H1 (cell line): ENCODE results near the gene RNF214. TPM values are rescaled to one million over a fixed set of nuclear protein-coding genes. Genes with fewer than 3 reads are reported as not detected.

Experiments used
- CTCF ChIA-PET: fragments of 300-600 bp; sonication (Branson Sonifier 250); formaldehyde crosslinking; loops from one replicate; lab custom pipeline; 2021; ENCODE audit not compliant: partially characterized antibody; lab: Charles Lee
- POLR2A ChIA-PET: fragments of 300-600 bp; sonication (Branson Sonifier 250); formaldehyde crosslinking; loops from one replicate; lab custom pipeline; 2021; ENCODE audit warnings: inconsistent platforms; ENCODE audit not compliant: partially characterized antibody; lab: Charles Lee
- DNase-seq, 2 experiments: peaks; one replicate each; pipeline versions ENCODE4 v3.0.0 to v3.0.0-alpha.2; 2010 to 2022; ENCODE audit warnings: low spot score in 2 of 2, low read depth in 1 of 2, mixed read lengths in 1 of 2
- FAIRE-seq: peaks from 2 replicates; lab custom pipeline; 2011; peaks lifted over from hg19 to GRCh38; lab: Jason Lieb, UNC
- H2AFZ ChIP-seq: 2 replicates; pipeline ENCODE4 v1.8.1; 2012; ENCODE audit warnings: low read length, inconsistent platforms
- H2AK5ac ChIP-seq: 2 replicates; pipeline ENCODE4 v1.6.1; 2013; ENCODE audit warnings: low read depth, low read length
- H2BK120ac ChIP-seq: replicated peaks from 2 replicates; pipeline ENCODE3; 2013; ENCODE audit warnings: low read depth, low read length, inconsistent platforms
- H2BK12ac ChIP-seq: 2 replicates; pipeline ENCODE4 v1.6.1; 2013; ENCODE audit warnings: low read depth, low read length
- H2BK15ac ChIP-seq: 2 replicates; pipeline ENCODE4 v1.6.1; 2013; ENCODE audit warnings: low read length
- H2BK20ac ChIP-seq: 2 replicates; pipeline ENCODE4 v1.6.1; 2013; ENCODE audit warnings: low read length
- H2BK5ac ChIP-seq: 2 replicates; pipeline ENCODE4 v1.6.1; 2013; ENCODE audit warnings: low read depth, low read length
- H3K14ac ChIP-seq: 2 replicates; pipeline ENCODE4 v1.6.1; 2013; ENCODE audit warnings: inconsistent platforms; ENCODE audit not compliant: insufficient read length
- H3K18ac ChIP-seq: 2 replicates; pipeline ENCODE4 v1.6.1; 2013; ENCODE audit warnings: low read length; ENCODE audit errors: extremely low read depth
- H3K23ac ChIP-seq: 2 replicates; pipeline ENCODE4 v1.6.1; 2013; ENCODE audit warnings: inconsistent platforms; ENCODE audit not compliant: insufficient read length
- H3K23me2 ChIP-seq: 2 replicates; pipeline ENCODE4 v1.6.1; 2013; ENCODE audit warnings: low read depth, low read length
- H3K27ac ChIP-seq: 2 replicates; pipeline ENCODE4 v1.6.1; 2011; ENCODE audit warnings: low read depth, low read length, inconsistent platforms
- H3K27me3 ChIP-seq, 4 experiments: replicated peaks in 1 of 4; 1 replicate in 1 of 4; 2 replicates in 3 of 4; pipeline versions ENCODE4 v1.6.1 to v1.8.1; 2011 to 2013; ENCODE audit warnings: low read length in 3 of 4, mild to moderate bottlenecking in 3 of 4, inconsistent platforms in 2 of 4, mixed read lengths in 2 of 4, moderate library complexity in 1 of 4; ENCODE audit not compliant: control insufficient read depth in 3 of 4, insufficient read depth in 3 of 4; ENCODE audit errors: extremely low read depth in 1 of 4
- H3K36me3 ChIP-seq, 4 experiments: 2 replicates each; pipeline versions ENCODE4 v1.6.1 to v1.8.1; 2011 to 2013; ENCODE audit warnings: mild to moderate bottlenecking in 4 of 4, low read length in 3 of 4, moderate library complexity in 2 of 4, control low read depth in 1 of 4, inconsistent platforms in 1 of 4; ENCODE audit not compliant: insufficient read depth in 4 of 4, control insufficient read depth in 2 of 4
- H3K4ac ChIP-seq: replicated peaks from 2 replicates; pipeline ENCODE3; 2013; ENCODE audit warnings: low read length, low read depth, mixed read lengths, inconsistent platforms; ENCODE audit not compliant: insufficient read length
- H3K4me1 ChIP-seq, 4 experiments: replicated peaks in 1 of 4; 1 replicate in 1 of 4; 2 replicates in 3 of 4; pipeline versions ENCODE4 v1.6.1 to v1.8.1; 2011 to 2013; ENCODE audit warnings: low read length in 3 of 4, inconsistent platforms in 2 of 4, mixed read lengths in 1 of 4; ENCODE audit not compliant: insufficient read depth in 4 of 4, control insufficient read depth in 3 of 4
- H3K4me2 ChIP-seq, 2 experiments: 2 replicates each; pipeline versions ENCODE4 v1.6.1 to v1.8.1; 2011 to 2013; ENCODE audit warnings: low read depth in 2 of 2, low read length in 2 of 2, control low read depth in 1 of 2, inconsistent platforms in 1 of 2, mild to moderate bottlenecking in 1 of 2; ENCODE audit not compliant: insufficient read depth in 1 of 2
- H3K4me3 ChIP-seq, 4 experiments: fragments of 200-600, 300-600 bp in 1 of 4; sonication (generic), shearing (Covaris generic), sonication (Bioruptor Twin) in 1 of 4; 2 replicates each; pipeline versions ENCODE4 v1.5.1 to v1.8.1; 2011 to 2016; ENCODE audit warnings: low read length in 4 of 4, low read depth in 3 of 4, control low read depth in 2 of 4, inconsistent platforms in 2 of 4, mild to moderate bottlenecking in 2 of 4, mixed read lengths in 1 of 4, moderate library complexity in 1 of 4; ENCODE audit not compliant: insufficient read depth in 2 of 4; ENCODE audit errors: extremely low read depth in 1 of 4
- H3K56ac ChIP-seq: replicated peaks from 2 replicates; pipeline ENCODE3; 2013; ENCODE audit warnings: low read depth, mild to moderate bottlenecking, mixed read lengths, low read length, inconsistent platforms; ENCODE audit not compliant: insufficient read length
- H3K79me1 ChIP-seq: 2 replicates; pipeline ENCODE4 v1.6.1; 2013; ENCODE audit warnings: low read depth, low read length, control low read depth
- H3K79me2 ChIP-seq, 2 experiments: 2 replicates each; pipeline versions ENCODE4 v1.6.1 to v1.8.1; 2012 to 2013; ENCODE audit warnings: low read length in 2 of 2, mild to moderate bottlenecking in 2 of 2, inconsistent platforms in 1 of 2; ENCODE audit not compliant: insufficient read depth in 2 of 2, control insufficient read depth in 1 of 2
- H3K9ac ChIP-seq, 4 experiments: replicated peaks in 1 of 4; 1 replicate in 1 of 4; 2 replicates in 3 of 4; pipeline versions ENCODE4 v1.6.1 to v1.8.1; 2011 to 2013; ENCODE audit warnings: low read depth in 3 of 4, low read length in 3 of 4, control low read depth in 2 of 4, mild to moderate bottlenecking in 2 of 4, moderate library complexity in 2 of 4, inconsistent platforms in 1 of 4; ENCODE audit errors: extremely low read depth in 1 of 4
- H3K9me3 ChIP-seq, 2 experiments: 2 replicates each; pipeline versions ENCODE4 v1.6.1 to v1.8.1; 2012 to 2013; ENCODE audit warnings: mild to moderate bottlenecking in 2 of 2, moderate library complexity in 2 of 2, control low read depth in 1 of 2, inconsistent platforms in 1 of 2, low read depth in 1 of 2, low read length in 1 of 2, mixed read lengths in 1 of 2; ENCODE audit not compliant: insufficient read depth in 2 of 2
- H4K20me1 ChIP-seq, 2 experiments: replicated peaks in 1 of 2; 2 replicates each; pipeline versions ENCODE3 to v1.8.1; 2011 to 2013; ENCODE audit warnings: inconsistent platforms in 2 of 2, low read length in 2 of 2, mild to moderate bottlenecking in 1 of 2; ENCODE audit not compliant: insufficient read depth in 2 of 2, control insufficient read depth in 1 of 2
- H4K5ac ChIP-seq: 2 replicates; pipeline ENCODE4 v1.6.1; 2013; ENCODE audit warnings: low read length, low read depth, mixed read lengths, inconsistent platforms; ENCODE audit not compliant: insufficient read length
- H4K8ac ChIP-seq: 2 replicates; pipeline ENCODE4 v1.8.0; 2013; ENCODE audit warnings: mild to moderate bottlenecking, moderate library complexity, low read length, inconsistent platforms; ENCODE audit not compliant: insufficient read depth; ENCODE audit errors: extremely low read depth
- H4K91ac ChIP-seq: replicated peaks from 2 replicates; pipeline ENCODE3; 2013; ENCODE audit warnings: low read length, mixed read lengths, inconsistent platforms; ENCODE audit not compliant: insufficient read length
- ASH2L ChIP-seq: fragments of 200-600, 300-600 bp; sonication (generic); IDR thresholded peaks from one replicate; pipeline ENCODE4 v1.7.1; 2017; ENCODE audit warnings: low read length
- BACH1 ChIP-seq: IDR thresholded peaks from 2 replicates; pipeline ENCODE4 v1.6.1; 2012; ENCODE audit warnings: low read length, improper control_type of control experiment
- CREB1 ChIP-seq: IDR thresholded peaks from 2 replicates; pipeline ENCODE4 v1.6.1; 2012; ENCODE audit warnings: inconsistent platforms
- NRF1 ChIP-seq: IDR thresholded peaks from 2 replicates; pipeline ENCODE4 v1.6.1; 2011; ENCODE audit warnings: mild to moderate bottlenecking, low read depth, low read length, improper control_type of control experiment
- SP1 ChIP-seq: IDR thresholded peaks from 2 replicates; pipeline ENCODE4 v1.6.1; 2011; ENCODE audit warnings: low read depth, low read length
- WGBS, 2 experiments: shearing (Covaris generic) in 1 of 2; methylation state at CpG; one replicate each; pipeline versions ENCODE4 v1.1.6 to v1.1.7; 2013 to 2015; ENCODE audit warnings: low lambda C conversion rate in 2 of 2, mixed read lengths in 2 of 2, inconsistent platforms in 1 of 2, low coverage in 1 of 2, missing lambda C conversion rate in 1 of 2; ENCODE audit not compliant: insufficient replicate concordance in 2 of 2, insufficient coverage in 1 of 2, insufficient read length in 1 of 2; ENCODE audit errors: extremely low coverage in 1 of 2, missing lambda C conversion rate in 1 of 2; 5-methylcytosine and 5-hydroxymethylcytosine counted together
- polyA plus RNA-seq, 7 experiments: library from polyadenylated mRNA; depleted of rRNA in 3 of 7; stranded (reverse) in 5 of 7; unstranded in 2 of 7; fragments of >200 nt in 5 of 7; fragments of 200-250 nt in 2 of 7; gene quantifications; 1 replicate in 5 of 7; 2 replicates in 1 of 7; 4 replicates in 1 of 7; pipeline versions ENCODE4 v1.2.1 to v1.2.3, GENCODE V29; 2011 to 2013; ENCODE audit warnings: missing spikeins in 2 of 7, mixed read lengths in 2 of 7
- total RNA-seq: library from RNA; stranded (reverse); fragmentation: NEBNext Ultra II Directional; extraction: Animal tissue kit (Norgen Biotek cat#: 25700); gene quantifications from 2 replicates; pipeline ENCODE4 v1.2.1, GENCODE V29; 2021

The RNF214 gene
- total and polyA plus RNA-seq, 2 of the 8 experiments (the other 6 are each of a cell fraction or from before 2014, with no cell fraction given), result 34.9 to 35.6 TPM

GRCh38 chr11:117281159-117281558, 48.7 kb downstream of the RNF214 start:
- Histone ChIP-seq H4K5ac (no peak overlapping the region), H2BK15ac (no peak overlapping the region), H3K9me3 (no peaks in the 10 kb centered on the region), H3K4ac (no peak overlapping the region), H3K27me3 (no peaks in the 10 kb centered on the region), H4K91ac (no peak overlapping the region), H3K4me3 (no peak overlapping the region), H3K79me1 (no peaks in the 10 kb centered on the region), H2BK20ac (no peak overlapping the region), H3K4me1 (no peaks in the 10 kb centered on the region), H3K27ac (no peak overlapping the region), H3K79me2 (no peaks in the 10 kb centered on the region), H2BK5ac (no peak overlapping the region), H2AK5ac (no peak overlapping the region), H3K23me2 (no peaks in the 10 kb centered on the region), H2AFZ (no peak overlapping the region), H3K14ac (no peak overlapping the region), H3K23ac (no peak overlapping the region), H3K9ac (no peak overlapping the region), H3K36me3 (peaks cover 18 to 49% (median 27%) of the 10 kb centered on the region in 4 experiments), H4K8ac (no peak overlapping the region), H2BK12ac (no peak overlapping the region), H3K4me2 (no peak overlapping the region), H3K56ac (no peak overlapping the region), H4K20me1 (no peaks in the 10 kb centered on the region), H3K18ac (no peak overlapping the region), H2BK120ac (no peak overlapping the region)
- DNase-seq (no peak), FAIRE-seq (no peak)
- ChIA-PET POLR2A (no interaction called here), CTCF (interaction anchor here (0.7 kb wide), 1 partner anchor 544 kb away, joined by 4 read pairs; the partner anchor contains the start of gene FXYD2)
- WGBS, 2 experiments, result 90% methylated on average over 6 of the region's 6 CpGs; no CpG with 5 or more reads in 1 of the 2 experiments
- no peak for TF ChIP-seq CREB1
- TF ChIP-seq SP1, result no peak
- no peak for TF ChIP-seq BACH1
- no peak for TF ChIP-seq NRF1
- TF ChIP-seq ASH2L, result no peak
